Measurements from ENCODE around the gene PIGQ.
A peak's percentile ranks its signal among the peaks of the same experiment; 100 is the strongest.

Gene PIGQ

GRCh38 chr16:534135-534534 is 35.6 kb upstream of the PIGQ start:
- DNase-seq (ENCODE audit: low spot score) (no peak), FAIRE-seq (no peak)

- FAIRE-seq, result no peak
- DNase-seq (ENCODE audit: low spot score), result no peak
Measured at GRCh38 chr16:534856-535445, 34.8 kb upstream of the PIGQ start.

DNA sequence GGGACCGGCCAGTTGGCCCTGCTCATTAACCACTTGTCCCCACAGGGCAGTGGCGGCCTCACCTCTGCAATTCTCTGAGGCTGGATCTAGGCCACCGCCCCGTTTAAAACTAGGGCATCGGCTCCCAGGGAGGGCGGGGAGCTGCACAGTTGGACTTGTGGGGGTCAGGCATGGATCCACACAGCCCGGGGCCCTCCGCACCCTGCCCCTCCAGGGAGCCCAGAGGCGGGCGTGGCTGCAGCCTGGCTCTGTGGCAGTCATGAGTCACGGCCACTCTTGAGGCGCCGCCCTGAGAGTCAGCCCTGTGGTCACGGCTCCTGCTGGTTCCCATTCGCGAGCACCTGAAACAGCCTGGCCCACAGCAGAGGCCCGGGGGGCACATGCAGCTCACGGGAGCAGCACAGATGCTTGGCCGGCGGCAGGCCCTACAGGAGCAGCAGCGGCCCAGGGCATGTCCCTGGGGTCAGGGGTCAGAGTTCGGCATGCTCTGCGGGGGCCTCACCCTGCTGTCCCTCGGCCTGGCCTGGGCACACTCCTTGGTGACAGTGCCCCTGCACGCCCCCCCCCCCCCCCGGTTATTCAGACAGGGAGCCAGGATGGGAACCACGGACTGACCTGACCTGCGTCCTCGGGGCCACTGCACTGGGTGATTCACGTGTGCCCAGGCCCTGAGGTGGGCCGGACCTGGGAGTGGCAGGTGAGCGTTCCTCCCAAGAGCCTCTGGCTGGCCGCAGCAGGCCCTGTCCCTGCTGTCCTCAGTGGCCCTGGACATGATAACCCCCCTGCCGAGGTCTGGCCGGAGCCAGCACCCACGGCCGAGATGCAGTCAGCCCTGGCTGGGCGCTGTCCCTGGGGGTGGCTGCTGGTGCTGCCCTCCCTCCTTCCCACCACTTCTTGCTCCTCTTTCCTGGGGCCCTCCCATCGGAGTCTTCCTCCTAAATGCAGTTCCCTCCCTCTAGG is 34.0 kb upstream of the PIGQ start:
- DNase-seq (ENCODE audit: low spot score), result peak; percentile 80
- FAIRE-seq, result peak; percentile 81

GRCh38 chr16:536746-537145 is 33.0 kb upstream of the PIGQ start:
- FAIRE-seq (no peak), DNase-seq (ENCODE audit: low spot score) (no peak)

DNA sequence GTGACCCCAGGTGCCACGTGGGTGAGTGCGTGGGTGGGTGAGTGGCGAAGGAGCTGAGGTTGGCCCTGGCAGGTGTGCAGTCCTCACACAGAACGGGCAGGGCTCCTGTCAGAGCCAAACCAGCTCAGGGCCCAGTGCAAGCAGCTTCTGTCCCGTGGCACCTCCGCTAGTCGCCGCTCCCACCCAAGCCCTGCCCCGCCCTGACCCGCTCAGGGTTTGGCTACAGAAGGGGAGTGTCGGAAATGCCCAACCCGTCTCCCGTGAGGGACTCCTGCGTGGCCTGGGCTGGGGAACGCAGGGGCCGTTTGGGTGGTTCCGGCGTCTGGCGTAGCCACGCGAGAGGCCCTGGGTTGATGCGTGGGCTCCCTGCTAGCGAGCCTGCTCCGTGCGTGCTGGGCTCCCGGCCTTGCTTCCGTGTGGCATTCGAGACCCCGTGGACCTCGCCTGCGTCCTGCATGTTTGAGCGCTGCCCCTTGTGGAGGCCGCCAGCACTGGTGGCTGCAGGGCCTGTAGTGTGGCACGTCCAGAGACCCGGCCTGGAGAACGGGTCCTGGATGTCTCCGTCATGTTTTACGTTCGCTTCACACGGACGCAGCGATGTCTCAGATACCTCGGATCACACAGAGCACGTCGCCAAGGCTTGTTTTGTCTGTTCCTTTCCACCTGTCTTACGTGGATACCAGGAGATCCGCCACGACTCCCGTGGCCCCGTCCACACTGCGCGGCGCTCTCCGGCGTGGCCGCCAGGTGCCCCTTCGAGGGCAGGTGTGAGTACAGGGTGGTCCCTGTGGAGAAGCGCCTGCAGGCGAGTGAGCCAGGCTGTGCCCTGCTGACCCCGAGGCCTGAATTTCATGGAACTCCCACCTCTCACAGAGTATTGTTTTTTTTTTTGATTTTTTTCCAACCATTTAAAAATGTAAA is 32.1 kb upstream of the PIGQ start:
- no peak for DNase-seq (ENCODE audit: low spot score)
- FAIRE-seq, result no peak

- DNase-seq (ENCODE audit: low spot score) (no peak), FAIRE-seq (no peak)
Measured at GRCh38 chr16:539901-540530, 29.8 kb upstream of the PIGQ start.

DNA sequence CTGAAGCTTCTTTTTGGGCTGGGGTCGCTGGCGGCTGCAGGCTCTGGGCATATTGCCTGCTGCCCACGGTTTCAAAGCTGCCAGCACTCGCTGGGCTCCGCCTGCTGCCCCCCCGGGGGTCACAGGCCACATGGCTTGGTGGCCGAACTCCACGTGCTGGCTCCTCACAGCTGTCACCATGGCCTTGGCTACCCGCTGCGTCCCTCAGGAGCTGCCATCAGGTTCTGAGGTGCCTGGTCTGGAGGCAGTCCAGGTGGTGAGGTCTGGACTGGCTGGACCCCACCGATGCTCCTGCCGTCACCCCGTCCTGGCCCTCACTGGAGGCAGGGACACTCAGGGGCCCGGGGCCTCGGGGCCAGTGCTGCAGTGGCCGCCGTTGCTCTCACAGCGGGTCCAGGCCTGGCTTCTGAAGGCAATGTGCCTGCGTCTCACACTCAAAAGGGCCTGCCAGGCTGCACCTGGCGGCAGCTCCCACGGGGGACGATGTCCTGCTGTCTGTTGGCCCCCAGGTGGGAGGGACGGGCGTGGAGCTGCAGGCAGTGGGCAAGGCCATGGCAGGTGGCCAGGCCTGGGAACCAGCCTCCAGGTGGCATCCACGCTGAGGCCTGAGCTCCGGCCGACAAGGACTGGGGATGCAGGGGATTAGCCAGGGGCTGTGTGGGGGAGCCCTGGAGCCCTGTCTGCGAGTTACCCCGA is 29.0 kb upstream of the PIGQ start:
- FAIRE-seq, result no peak
- DNase-seq (ENCODE audit: low spot score), result no peak

DNA sequence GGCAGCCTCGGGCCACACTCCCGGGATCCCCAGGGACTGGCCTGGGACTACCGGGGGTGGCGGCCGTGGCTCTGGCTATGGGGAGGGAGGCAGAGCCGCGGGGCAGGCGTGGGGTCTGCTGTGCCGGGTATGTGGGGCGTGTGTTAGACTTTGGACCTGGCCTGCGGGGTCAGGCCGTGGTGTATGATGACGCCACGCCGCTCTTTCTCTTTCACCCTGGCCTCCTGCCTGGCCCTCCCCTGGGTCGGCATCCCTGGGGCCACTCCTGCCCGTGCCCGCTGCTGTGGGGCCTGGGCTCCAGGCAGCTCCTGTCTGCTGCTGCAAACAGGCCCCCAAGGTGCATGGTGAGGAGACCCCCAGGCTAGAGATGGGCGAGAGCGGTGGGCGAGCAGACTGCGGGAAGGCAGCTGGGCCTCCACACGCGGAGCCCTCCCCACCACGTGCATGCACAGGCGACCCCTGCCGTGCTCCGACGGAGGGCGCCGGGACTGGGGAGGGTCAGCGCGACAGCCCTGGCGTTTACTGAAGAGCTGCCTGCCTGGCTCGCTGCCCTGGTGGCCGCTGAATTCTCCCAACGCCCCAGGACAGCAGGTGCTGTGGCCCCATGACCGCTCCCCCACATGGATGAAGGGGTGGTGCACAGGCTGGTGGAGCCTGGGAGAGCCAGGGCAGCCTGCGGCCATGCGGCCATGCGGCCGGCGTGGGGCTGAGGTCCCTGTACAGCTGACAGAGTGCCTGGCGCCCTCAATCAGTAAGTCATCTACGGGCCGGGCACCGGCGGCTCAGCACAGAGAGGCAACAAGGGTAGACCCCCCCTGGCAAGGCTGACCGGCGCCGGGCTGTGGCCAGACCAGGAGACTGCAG is 26.2 kb upstream of the PIGQ start:
- no peak for FAIRE-seq

GRCh38 chr16:544517-544916 is 25.3 kb upstream of the PIGQ start:
- FAIRE-seq (no peak), DNase-seq (ENCODE audit: low spot score) (no peak)

More for the DNA sequence above, 26.2 kb upstream of the PIGQ start:
- DNase-seq (ENCODE audit: low spot score), result no peak

GRCh38 chr16:546909-547770 is 22.6 kb upstream of the PIGQ start:
- FAIRE-seq, result no peak

DNA sequence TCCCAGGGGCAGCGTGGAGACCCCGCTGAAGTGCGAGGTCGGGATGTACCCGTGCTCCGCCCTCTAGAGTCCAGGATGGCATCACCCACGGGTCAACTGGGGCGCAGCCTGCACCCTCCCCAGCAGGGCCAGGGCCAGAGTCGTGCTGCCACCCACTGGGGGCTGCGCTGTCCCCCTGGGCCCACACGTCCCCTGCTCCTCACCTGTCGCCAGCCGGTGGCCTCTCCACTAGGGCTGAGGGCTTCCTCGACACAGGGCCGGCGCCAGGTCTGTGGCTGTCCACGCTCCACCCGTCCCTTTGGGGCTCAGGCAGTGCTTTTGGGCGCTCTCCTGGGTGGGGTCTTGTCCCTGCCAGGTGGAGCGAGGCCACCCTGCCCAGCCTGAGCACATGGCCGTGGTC is 21.2 kb upstream of the PIGQ start:
- FAIRE-seq (no peak), DNase-seq (ENCODE audit: low spot score) (no peak)

More at GRCh38 chr16:546909-547770, 22.6 kb upstream of the PIGQ start:
- DNase-seq (ENCODE audit: low spot score), result no peak

DNA sequence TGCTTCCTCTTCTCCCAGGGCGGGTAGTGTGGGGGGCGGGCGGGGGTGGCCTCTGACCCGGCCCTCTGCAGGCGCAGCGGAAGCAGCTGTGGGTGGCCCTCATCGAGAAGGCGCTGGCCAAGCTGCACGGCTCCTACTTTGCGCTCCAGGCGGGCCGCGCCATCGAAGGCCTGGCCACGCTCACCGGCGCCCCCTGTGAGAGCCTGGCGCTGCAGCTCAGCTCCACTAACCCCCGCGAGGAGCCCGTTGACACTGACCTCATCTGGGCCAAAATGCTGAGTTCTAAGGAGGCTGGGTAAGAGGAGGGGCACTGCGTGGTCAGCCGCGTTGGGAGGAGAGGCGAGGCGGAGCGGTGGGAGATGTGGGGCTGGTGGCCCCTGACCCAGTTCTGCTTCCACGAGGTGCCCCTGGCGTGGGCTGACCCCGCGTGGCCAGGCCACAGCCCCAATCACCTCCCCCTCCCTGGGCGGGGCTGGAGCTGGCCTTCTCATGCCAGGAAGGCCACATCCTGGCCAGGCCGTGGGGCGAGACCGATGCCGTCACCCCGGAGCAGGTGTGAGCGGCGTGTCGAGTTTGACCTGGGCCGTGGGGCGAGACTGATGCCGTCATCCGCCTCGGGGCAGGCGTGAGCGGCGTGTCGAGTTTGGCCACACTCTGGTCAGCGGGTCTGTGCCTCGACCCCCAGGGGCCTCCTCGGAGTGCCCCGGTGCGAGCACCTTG is 20.1 kb upstream of the PIGQ start:
- no peak for DNase-seq (ENCODE audit: low spot score)
- FAIRE-seq, result no peak

GRCh38 chr16:551210-551609 is 18.6 kb upstream of the PIGQ start:
- FAIRE-seq, result no peak

DNA sequence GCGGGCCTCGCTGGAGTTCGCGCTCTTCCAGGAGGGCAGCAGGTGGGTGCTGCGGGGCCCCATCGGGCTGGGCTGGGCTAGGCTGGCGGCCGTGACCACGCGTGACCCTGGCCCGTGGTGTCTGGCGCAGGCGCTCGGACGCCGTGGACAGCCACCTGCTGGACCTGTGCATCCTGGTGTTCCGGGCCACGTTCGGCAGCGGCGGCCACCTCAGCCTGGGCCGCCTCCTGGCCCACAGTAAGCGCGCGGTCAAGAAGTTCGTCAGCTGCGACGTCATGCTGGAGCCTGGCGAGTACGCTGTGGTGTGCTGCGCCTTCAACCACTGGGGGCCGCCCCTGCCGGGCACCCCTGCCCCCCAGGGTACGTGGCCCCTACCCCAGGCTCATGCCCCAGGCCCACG is 17.6 kb upstream of the PIGQ start:
- FAIRE-seq, result no peak
- no peak for DNase-seq (ENCODE audit: low spot score)

More at GRCh38 chr16:551210-551609, 18.6 kb upstream of the PIGQ start:
- no peak for DNase-seq (ENCODE audit: low spot score)

GRCh38 chr16:553601-554296 is 16.0 kb upstream of the PIGQ start:
- FAIRE-seq, result no peak
- no peak for DNase-seq (ENCODE audit: low spot score)

DNA sequence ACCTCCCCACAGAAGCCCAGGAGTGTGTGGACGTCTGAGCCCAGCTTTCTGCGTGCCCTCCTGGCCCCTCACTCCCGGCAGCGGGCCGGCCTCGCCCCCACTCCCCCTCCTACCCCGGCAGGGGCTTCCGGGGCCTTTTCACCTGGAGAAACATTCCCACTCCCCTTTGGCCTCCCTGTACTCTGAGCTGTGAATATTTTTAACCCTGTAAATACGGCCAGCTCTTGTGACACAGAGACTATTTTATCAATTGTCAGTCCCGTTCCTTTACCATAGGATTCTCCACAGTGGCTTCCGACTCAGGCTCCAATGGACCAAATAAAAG is 15.5 kb upstream of the PIGQ start:
- DNase-seq (ENCODE audit: low spot score) (no peak), FAIRE-seq (no peak)

DNA sequence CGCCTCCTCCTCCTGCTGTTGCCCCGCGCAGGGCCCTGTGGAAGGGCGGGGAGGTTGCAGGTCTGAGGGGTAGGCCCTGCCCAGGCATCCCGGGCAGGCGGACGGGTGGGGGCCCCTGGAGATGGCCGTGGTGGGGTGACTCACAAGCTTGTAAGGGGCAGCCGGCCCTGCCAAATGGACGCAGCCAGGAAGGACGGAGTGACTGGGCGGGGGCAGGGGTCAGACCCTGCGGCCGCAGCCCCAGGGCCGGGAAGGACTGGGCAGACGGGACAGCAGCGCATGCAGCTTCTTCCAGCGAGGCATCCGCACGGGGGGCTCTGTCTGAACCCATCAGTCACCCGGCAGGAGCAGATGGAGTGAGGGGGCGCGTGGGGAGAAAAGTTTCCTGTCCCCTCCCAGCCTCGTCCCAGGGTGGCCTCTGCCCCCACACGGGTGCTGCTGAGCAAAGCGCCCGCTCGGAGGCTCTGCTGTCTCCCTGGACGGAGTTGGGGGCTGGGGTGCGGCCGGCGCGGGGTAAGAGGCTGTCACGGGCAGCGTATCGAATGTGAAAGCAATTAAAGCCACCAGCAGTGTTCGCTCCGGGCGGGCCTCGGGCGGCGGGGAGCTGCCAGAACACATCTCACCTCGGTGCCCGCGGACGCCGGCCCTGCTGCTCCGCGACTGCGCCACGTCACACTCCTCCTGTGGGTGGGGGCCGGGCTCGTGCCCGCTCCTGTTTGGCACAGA is 15.0 kb upstream of the PIGQ start:
- DNase-seq (ENCODE audit: low spot score), result no peak
- no peak for FAIRE-seq

Measured in RCC 7860 (cell line).